ENCODE results near the gene RDM1.

The RDM1 gene

DNA sequence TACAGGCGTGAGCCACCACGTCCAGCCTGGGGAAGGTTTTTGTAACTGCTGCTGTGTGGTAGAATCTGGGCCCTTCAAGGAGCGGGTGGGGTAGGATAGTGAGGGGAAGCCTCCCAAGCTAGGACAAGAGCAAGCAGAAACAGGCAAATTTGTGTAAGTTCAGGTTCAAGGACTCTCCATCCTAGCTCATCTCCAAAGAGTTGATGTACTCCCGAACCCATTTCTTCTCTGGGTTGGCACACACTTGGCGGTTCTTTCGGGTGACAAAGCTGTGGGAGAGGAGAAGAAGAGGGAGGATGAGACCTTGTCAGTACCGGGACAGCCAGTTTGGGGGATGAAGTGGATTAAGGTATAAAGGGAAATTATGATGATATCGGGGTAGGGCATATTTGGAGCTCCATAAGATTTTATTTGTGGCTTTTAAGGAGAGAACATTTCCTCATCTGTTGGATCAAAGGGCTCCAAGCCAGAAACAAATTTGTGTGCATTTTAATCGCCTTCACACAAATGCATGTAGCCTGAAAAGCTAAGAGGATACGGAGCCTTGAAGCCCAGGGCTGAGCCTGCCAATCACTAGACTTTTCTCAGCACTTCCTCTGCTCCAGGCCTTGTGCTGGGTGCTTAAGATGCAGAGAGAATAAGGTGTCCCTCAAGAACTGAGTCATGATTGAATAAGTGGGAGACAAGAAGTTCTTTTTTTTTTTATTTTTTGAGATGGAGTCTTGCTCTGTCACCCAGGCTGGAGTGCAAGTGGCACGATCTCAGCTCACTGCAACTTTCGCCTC, 58.2 kb downstream of the RDM1 start:
- no peak overlapping the region for H3K4me3 ChIP-seq (ENCODE audit: low read length)
- H3K9ac ChIP-seq (ENCODE audit: low read length): no peak overlapping the region
- no peaks in the 10 kb centered on the region for H3K36me3 ChIP-seq (ENCODE audit: control insufficient read depth, insufficient read depth, low read length)
- no peaks in the 10 kb centered on the region for H3K4me1 ChIP-seq (ENCODE audit: control insufficient read depth, insufficient read depth, low read length)
- H3K9me3 ChIP-seq (ENCODE audit: control insufficient read depth, low read length): no peaks in the 10 kb centered on the region
- no peaks in the 10 kb centered on the region for H3K27me3 ChIP-seq (ENCODE audit: control insufficient read depth, insufficient read depth, low read length)

DNA sequence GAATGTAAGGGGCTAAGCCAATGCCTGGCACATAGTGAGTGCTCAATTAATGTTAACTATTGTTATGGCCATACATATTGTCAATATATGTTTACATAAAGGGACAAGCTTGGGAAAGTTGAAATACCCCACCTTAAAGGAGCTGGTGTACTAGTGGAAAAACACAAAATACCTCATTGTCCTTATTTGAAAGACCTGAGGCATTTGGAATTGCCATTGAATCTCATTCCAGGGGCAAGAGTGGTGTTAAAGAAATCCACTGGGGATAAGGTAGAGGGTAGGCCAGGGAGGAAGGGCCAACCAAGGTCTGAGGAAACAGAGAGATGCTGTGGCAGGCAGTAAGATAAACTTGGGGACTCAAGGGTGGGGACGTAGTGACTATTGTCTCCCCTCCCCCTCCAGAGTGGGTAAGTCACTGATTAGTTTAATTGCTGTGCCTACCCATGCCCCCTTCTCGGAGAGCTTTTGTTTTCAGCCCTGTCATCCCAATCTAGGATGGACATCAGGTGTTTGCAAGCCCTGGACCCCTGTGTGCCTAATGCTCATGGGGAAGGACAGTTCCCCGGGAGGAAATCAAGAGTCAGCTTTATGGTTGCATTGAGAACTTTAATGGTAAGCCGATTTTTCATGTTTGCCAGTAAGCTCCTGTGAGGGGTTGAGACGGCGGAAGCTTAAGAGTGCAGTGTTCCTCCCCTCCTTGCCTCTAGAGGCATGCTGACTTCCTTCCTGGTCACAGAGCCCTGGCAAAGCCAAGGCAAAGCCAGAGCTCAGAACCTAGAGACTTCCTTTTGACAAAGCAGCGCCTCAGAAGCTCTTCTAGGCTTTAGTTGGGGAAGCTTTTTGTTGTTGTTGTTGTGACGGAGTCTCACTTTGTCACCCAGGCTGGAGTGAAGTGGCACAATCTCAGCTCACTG, 59.4 kb downstream of the RDM1 start:
- Histone ChIP-seq H3K27me3 (ENCODE audit: control insufficient read depth, insufficient read depth, low read length) (no peaks in the 10 kb centered on the region), H3K9ac (ENCODE audit: low read length) (no peak overlapping the region), H3K4me1 (ENCODE audit: control insufficient read depth, insufficient read depth, low read length) (no peaks in the 10 kb centered on the region), H3K9me3 (ENCODE audit: control insufficient read depth, low read length) (no peaks in the 10 kb centered on the region), H3K36me3 (ENCODE audit: control insufficient read depth, insufficient read depth, low read length) (no peaks in the 10 kb centered on the region), H3K4me3 (ENCODE audit: low read length) (no peak overlapping the region)

DNA sequence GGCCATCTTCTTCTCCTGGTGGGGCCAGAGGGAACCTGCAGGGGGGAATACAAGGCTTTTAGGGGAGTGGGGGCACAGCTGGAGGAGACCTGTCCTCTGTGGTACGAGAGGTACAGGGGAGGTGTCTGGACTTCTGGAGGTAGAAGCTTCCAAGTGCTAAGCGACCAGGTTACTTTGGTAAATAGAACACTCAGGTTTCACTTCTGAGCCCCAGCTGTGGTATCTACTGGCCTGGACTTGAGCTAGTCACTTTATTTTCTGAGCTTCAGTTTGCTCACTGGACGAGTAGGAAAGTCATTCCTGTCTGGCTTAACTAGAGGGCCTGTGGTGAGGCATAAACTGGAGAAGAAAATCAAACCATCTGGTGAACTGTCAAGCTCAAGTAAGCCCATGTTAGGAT, 61.8 kb downstream of the RDM1 start, which contains the start of gene HEATR9:
Gene HEATR9 (minus strand): TSS at position 155 of the 400 bp plus-strand sequence. CDS start 149 bp downstream, at position 6.
- Histone ChIP-seq H3K4me3 (ENCODE audit: low read length) (no peak within 1 kb of the TSS), H3K36me3 (ENCODE audit: control insufficient read depth, insufficient read depth, low read length) (no peaks in the 10 kb centered on the region), H3K27me3 (ENCODE audit: control insufficient read depth, insufficient read depth, low read length) (no peaks in the 10 kb centered on the region), H3K9me3 (ENCODE audit: control insufficient read depth, low read length) (no peaks in the 10 kb centered on the region), H3K4me1 (ENCODE audit: control insufficient read depth, insufficient read depth, low read length) (no peaks in the 10 kb centered on the region), H3K9ac (ENCODE audit: low read length) (no peak within 1 kb of the TSS)

Data from mucosa of stomach (tissue), 1 donor.